ENCODE results near the gene COL24A1.

Gene COL24A1

DNA sequence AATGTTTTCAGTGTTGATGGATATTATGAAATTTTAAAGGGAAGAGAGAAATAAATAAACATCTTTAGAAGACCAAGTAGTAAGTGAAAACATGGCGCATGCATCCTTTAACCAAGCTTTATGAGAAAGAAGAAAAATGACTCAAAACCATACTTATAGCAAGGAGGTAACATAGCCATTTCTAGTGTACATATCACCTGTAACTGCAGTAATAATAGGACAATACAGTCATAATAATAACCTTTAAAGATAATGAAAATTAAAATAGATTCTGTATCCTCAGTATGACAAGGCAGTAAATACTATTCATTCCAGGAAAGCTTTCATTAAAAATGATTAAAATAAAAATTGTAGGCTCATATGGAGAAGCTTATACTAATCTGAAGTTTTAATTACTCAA, 141.2 kb downstream of the COL24A1 start:
- TF ChIP-seq EZH2 (IDR thresholded peaks at IDR 0.05) (no peak), FOXP2 (optimal IDR thresholded peaks at IDR 0.05; ENCODE audit: control extremely low read depth, extremely low read length, insufficient read depth) (no peak), POLR2AphosphoS5 (IDR thresholded peaks at IDR 0.05; ENCODE audit: borderline replicate concordance, low read depth, low read length) (no peak)
- no peak overlapping the region for H3K4me3 ChIP-seq
- no peak for DNase-seq (ENCODE audit: low read depth, low spot score)
- H3K9ac ChIP-seq (ENCODE audit: insufficient read length), result no peak overlapping the region
- no peak overlapping the region for H3K27ac ChIP-seq
- H3K9me3 ChIP-seq (ENCODE audit: low read depth, low read length), result no peaks in the 10 kb centered on the region
- H3K36me3 ChIP-seq (ENCODE audit: insufficient read depth, low read length), result no peaks in the 10 kb centered on the region

DNA sequence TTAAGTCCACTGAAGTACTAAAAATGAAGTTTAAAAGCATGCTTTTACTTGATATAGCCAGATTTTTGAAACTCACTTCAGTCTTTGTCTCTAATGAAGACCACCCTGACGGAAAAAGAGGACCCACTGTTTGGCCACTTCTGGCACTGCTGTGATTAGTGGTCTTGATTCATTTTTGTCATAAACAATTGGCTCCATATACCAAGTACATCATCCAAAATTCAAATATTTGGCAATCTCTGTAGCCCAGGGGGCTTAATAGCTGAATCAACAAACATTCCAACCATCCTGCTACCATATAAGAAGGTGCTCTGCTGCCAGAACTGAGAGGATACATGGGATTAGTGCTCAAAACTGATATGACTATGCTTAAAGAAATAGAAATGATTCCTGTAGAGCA, 156.0 kb downstream of the COL24A1 start:
- no peak for DNase-seq (ENCODE audit: low read depth, low spot score)
- Histone ChIP-seq H3K27ac (no peak overlapping the region), H3K36me3 (ENCODE audit: insufficient read depth, low read length) (no peaks in the 10 kb centered on the region), H3K9ac (ENCODE audit: insufficient read length) (no peak overlapping the region), H3K4me3 (no peak overlapping the region), H3K9me3 (ENCODE audit: low read depth, low read length) (no peaks in the 10 kb centered on the region; the same call in 1 of the 2 replicates)
- TF ChIP-seq EZH2 (IDR thresholded peaks at IDR 0.05), result no peak
- no peak for TF ChIP-seq FOXP2 (optimal IDR thresholded peaks at IDR 0.05; ENCODE audit: control extremely low read depth, extremely low read length, insufficient read depth)
- TF ChIP-seq POLR2AphosphoS5 (IDR thresholded peaks at IDR 0.05; ENCODE audit: borderline replicate concordance, low read depth, low read length), result no peak

DNA sequence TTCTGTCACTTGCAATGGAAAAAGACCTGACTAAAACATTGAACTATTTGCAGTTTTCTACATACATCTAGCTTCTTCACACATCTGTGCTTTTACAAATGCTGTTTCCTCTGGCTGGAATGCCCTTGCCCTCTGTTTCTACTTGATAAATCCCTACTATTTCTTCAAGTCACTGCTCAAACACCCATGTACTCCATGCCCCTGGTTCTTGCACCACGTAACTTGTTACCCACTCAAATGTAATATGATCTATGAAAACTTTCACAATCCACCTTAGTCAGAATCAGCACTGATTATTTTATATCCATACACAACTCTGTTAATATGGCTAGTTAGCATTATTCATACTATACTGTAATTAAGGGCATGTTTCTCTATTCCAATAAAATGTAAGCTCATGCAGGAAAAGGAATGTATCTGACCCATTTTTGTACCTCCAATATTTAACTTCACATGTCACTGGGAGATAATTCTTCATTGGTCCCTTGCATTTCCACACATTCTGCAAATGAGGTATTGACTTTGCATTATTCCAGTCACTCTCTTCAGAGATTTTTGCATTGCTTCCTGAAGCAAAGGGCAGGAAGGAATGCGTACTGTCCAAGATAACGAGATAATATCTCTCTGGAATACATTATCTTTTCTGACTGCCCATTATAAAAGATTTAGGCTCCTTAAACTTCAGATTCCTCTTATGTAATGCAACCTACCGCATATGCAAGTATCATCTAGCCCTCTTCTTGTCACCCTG, 158.3 kb downstream of the COL24A1 start:
- no peak overlapping the region for H3K27ac ChIP-seq
- H3K4me3 ChIP-seq, result no peak overlapping the region
- H3K9me3 ChIP-seq (ENCODE audit: low read depth, low read length), result no peaks in the 10 kb centered on the region
- H3K36me3 ChIP-seq (ENCODE audit: insufficient read depth, low read length), result no peaks in the 10 kb centered on the region
- TF ChIP-seq FOXP2 (optimal IDR thresholded peaks at IDR 0.05; ENCODE audit: control extremely low read depth, extremely low read length, insufficient read depth), result no peak
- TF ChIP-seq EZH2 (IDR thresholded peaks at IDR 0.05), result no peak
- TF ChIP-seq POLR2AphosphoS5 (IDR thresholded peaks at IDR 0.05; ENCODE audit: borderline replicate concordance, low read depth, low read length), result no peak
- DNase-seq (ENCODE audit: low read depth, low spot score), result no peak
- no peak overlapping the region for H3K9ac ChIP-seq (ENCODE audit: insufficient read length)

DNA sequence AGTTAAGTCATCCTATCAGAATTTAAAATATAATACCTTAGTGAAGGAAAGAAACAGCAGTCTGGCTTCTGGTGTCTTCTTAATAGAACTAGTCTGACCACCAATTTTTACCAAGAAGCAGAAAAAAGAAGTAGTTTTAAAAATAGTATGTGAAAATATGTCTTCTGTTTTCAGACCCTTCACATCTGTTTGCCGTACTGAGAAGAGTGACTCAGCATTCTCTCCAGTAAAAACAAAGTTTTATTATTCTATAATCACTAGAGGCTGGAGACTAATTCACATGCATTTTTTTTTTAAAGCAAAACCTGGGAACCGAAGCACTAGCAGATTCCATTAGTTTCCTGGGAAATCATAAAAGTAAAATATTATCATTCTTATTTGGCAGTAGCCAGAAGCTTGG, 163.8 kb downstream of the COL24A1 start:
- Histone ChIP-seq H3K4me3 (peak overlapping the region; percentile 60), H3K36me3 (ENCODE audit: insufficient read depth, low read length) (no peaks in the 10 kb centered on the region), H3K9me3 (ENCODE audit: low read depth, low read length) (no peaks in the 10 kb centered on the region), H3K9ac (ENCODE audit: insufficient read length) (peak overlapping the region; percentile 56), H3K27ac (peak overlapping the region; percentile 89)
- no peak for TF ChIP-seq FOXP2 (optimal IDR thresholded peaks at IDR 0.05; ENCODE audit: control extremely low read depth, extremely low read length, insufficient read depth)
- no peak for TF ChIP-seq POLR2AphosphoS5 (IDR thresholded peaks at IDR 0.05; ENCODE audit: borderline replicate concordance, low read depth, low read length)
- TF ChIP-seq EZH2 (IDR thresholded peaks at IDR 0.05), result no peak
- peak; percentile 35 for DNase-seq (ENCODE audit: low read depth, low spot score)

DNA sequence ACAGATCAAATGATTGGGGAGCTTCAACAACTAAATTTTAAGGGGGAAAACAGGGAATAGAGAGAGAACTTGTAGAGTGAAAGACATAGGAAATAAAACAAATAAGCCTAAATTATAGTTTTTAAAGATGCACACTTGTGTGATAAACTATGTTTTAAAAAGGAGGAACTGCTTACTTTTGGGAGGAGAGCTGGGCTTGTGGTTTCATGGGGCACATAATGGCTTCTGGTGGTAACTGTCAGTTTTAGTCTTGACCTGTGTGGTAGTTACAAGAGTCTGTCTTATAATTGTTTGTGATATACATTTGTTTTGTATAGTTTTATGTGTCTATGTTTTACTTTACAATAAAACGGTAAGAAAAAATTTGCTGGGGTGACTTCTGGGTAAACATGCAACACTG, 165.3 kb downstream of the COL24A1 start:
- H3K9me3 ChIP-seq (ENCODE audit: low read depth, low read length), result no peaks in the 10 kb centered on the region
- H3K27ac ChIP-seq, result peak overlapping the region; percentile 35; the same call in 1 of the 2 replicates
- DNase-seq (ENCODE audit: low read depth, low spot score), result no peak
- TF ChIP-seq EZH2 (IDR thresholded peaks at IDR 0.05) (no peak), FOXP2 (optimal IDR thresholded peaks at IDR 0.05; ENCODE audit: control extremely low read depth, extremely low read length, insufficient read depth) (no peak), POLR2AphosphoS5 (IDR thresholded peaks at IDR 0.05; ENCODE audit: borderline replicate concordance, low read depth, low read length) (no peak)
- H3K4me3 ChIP-seq, result no peak overlapping the region
- no peaks in the 10 kb centered on the region for H3K36me3 ChIP-seq (ENCODE audit: insufficient read depth, low read length)
- H3K9ac ChIP-seq (ENCODE audit: insufficient read length), result no peak overlapping the region

DNA sequence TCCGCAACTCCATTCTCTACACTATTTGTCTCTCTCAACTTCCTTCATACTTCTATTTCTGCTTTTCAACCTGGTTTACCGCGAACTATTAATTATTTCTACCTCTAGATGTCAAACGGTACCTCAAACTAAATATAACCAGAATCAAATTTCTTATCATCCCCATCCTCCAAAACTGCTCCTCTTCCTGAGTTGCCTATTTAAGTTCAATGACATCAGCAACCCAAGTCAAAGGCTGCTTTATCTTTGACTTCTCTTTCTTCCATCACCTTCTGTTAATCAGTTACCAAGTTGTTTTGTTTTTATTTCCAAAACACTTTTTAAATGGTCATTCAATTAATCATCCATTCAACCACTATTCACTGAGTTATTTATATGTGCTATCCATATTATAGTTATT, 171.9 kb downstream of the COL24A1 start:
- H3K27ac ChIP-seq, result no peak overlapping the region
- TF ChIP-seq FOXP2 (optimal IDR thresholded peaks at IDR 0.05; ENCODE audit: control extremely low read depth, extremely low read length, insufficient read depth) (no peak), POLR2AphosphoS5 (IDR thresholded peaks at IDR 0.05; ENCODE audit: borderline replicate concordance, low read depth, low read length) (no peak), EZH2 (IDR thresholded peaks at IDR 0.05) (no peak)
- no peak overlapping the region for H3K9ac ChIP-seq (ENCODE audit: insufficient read length)
- no peak for DNase-seq (ENCODE audit: low read depth, low spot score)
- H3K9me3 ChIP-seq (ENCODE audit: low read depth, low read length), result no peaks in the 10 kb centered on the region
- no peak overlapping the region for H3K4me3 ChIP-seq
- H3K36me3 ChIP-seq (ENCODE audit: insufficient read depth, low read length), result no peaks in the 10 kb centered on the region

DNA sequence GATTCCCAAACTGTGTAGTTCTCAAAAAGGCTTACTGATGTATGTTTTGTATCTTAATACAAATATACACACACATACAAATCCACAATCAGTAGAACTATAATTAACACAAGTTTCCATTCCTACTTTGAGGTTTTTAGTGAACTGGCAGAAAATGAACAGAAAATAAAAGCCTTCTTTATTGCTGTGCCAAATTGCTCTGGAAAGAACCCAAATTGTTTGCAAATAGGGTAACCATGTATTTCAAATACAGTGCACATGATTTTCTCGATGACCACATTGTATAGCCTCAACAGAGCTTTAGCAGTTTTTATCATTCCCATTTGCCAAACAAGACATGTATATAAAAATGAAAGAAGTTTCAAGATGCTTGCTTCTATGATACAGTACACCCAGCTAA, 173.3 kb downstream of the COL24A1 start:
- Histone ChIP-seq H3K27ac (no peak overlapping the region), H3K4me3 (no peak overlapping the region), H3K36me3 (ENCODE audit: insufficient read depth, low read length) (no peaks in the 10 kb centered on the region), H3K9me3 (ENCODE audit: low read depth, low read length) (no peaks in the 10 kb centered on the region), H3K9ac (ENCODE audit: insufficient read length) (no peak overlapping the region)
- TF ChIP-seq EZH2 (IDR thresholded peaks at IDR 0.05) (no peak), FOXP2 (optimal IDR thresholded peaks at IDR 0.05; ENCODE audit: control extremely low read depth, extremely low read length, insufficient read depth) (no peak), POLR2AphosphoS5 (IDR thresholded peaks at IDR 0.05; ENCODE audit: borderline replicate concordance, low read depth, low read length) (no peak)
- DNase-seq (ENCODE audit: low read depth, low spot score), result no peak

DNA sequence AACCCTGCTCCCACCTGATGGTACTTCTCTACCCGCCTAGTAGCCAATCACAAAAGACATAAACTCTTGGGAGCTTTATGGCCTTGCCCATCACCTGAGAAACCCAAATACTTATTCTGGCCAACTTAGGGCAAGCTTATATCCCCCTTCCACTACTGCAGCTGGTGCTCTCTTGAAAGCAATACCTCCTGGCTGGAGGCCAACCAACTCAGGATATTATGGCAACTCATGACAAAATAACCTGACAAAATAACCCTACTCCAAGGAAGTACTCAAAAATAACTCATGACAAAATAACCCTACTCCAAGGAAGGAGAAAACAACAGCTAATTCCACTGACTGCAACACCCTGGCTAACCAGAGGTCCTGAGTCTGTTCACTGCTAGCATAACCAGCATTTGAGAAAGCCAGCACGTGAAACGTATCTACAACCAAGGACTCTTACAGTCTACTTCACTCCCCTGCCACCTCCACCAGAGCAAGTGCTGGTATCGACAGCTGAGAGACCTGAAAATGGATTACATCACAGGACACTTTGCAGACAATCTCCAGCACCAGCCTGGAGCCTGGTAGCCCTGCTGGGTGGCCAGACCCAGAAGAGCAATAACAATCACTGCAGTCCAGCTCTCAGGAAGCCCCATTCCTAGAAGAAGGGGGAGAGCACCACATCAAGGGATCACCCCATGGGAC, 179.9 kb downstream of the COL24A1 start:
- TF ChIP-seq FOXP2 (optimal IDR thresholded peaks at IDR 0.05; ENCODE audit: control extremely low read depth, extremely low read length, insufficient read depth) (no peak), EZH2 (IDR thresholded peaks at IDR 0.05) (no peak), POLR2AphosphoS5 (IDR thresholded peaks at IDR 0.05; ENCODE audit: borderline replicate concordance, low read depth, low read length) (no peak)
- no peak for DNase-seq (ENCODE audit: low read depth, low spot score)
- H3K4me3 ChIP-seq, result no peak overlapping the region
- H3K27ac ChIP-seq, result no peak overlapping the region
- H3K9ac ChIP-seq (ENCODE audit: insufficient read length), result no peak overlapping the region
- H3K9me3 ChIP-seq (ENCODE audit: low read depth, low read length), result no peaks in the 10 kb centered on the region
- no peaks in the 10 kb centered on the region for H3K36me3 ChIP-seq (ENCODE audit: insufficient read depth, low read length)
